Cardiac fibroblast (primary cell): ENCODE measurements around the gene CSK.

Experiments used
- DNase-seq, 2 donors: peaks; one replicate each; pipeline versions ENCODE4 v3.0.0 to v3.0.0-alpha.2; 2010; ENCODE audit warnings: low read depth in 2 of 2
- H3K4me3 ChIP-seq, 2 donors: replicated peaks in 1 of 2; 1 replicate in 1 of 2; 2 replicates in 1 of 2; pipeline ENCODE4 v1.5.1; 2011; ENCODE audit warnings: low read depth in 2 of 2, low read length in 2 of 2, mild to moderate bottlenecking in 2 of 2, moderate library complexity in 1 of 2
- TF ChIP-seq, protein P1 (sequence below): IDR thresholded peaks from one replicate; pipeline ENCODE4 v1.5.1; 2011; ENCODE audit warnings: low read depth, mild to moderate bottlenecking, low read length, inconsistent platforms

The CSK gene

GRCh38 chr15:74776821-74777768 is 4.8 kb upstream of the CSK start:
- DNase-seq, result peak; percentile 28 to 31
- no peak overlapping the region for H3K4me3 ChIP-seq
- TF ChIP-seq, protein P1, sequence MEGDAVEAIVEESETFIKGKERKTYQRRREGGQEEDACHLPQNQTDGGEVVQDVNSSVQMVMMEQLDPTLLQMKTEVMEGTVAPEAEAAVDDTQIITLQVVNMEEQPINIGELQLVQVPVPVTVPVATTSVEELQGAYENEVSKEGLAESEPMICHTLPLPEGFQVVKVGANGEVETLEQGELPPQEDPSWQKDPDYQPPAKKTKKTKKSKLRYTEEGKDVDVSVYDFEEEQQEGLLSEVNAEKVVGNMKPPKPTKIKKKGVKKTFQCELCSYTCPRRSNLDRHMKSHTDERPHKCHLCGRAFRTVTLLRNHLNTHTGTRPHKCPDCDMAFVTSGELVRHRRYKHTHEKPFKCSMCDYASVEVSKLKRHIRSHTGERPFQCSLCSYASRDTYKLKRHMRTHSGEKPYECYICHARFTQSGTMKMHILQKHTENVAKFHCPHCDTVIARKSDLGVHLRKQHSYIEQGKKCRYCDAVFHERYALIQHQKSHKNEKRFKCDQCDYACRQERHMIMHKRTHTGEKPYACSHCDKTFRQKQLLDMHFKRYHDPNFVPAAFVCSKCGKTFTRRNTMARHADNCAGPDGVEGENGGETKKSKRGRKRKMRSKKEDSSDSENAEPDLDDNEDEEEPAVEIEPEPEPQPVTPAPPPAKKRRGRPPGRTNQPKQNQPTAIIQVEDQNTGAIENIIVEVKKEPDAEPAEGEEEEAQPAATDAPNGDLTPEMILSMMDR, result no peak

GRCh38 chr15:74777769-74778598 is 3.9 kb upstream of the CSK start:
- TF ChIP-seq, protein P1, result no peak
- DNase-seq, result no peak
- H3K4me3 ChIP-seq, result no peak overlapping the region

DNA sequence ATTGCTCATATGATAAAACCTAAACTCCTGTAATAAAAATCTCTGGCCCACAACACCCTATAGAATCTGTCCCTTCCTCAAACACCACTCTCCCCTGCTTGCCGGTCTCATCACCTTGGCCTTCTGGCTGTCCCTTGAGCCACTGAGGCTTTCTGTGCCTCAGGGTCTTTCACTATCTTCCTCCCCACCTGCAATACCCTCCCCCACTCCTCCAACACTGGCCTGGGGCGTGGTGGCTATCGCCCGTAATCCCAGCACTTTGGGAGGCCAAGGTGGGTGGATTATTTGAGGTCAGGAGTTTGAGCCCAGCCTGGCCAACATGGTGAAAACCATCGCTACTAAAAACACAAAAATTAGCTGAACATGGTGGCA is 3.3 kb upstream of the CSK start:
- DNase-seq, result no peak
- no peak overlapping the region for H3K4me3 ChIP-seq

GRCh38 chr15:74779162-74779648 is 2.7 kb upstream of the CSK start:
- no peak overlapping the region for H3K4me3 ChIP-seq
- TF ChIP-seq, protein P1, result no peak
- DNase-seq, result no peak

More for the DNA sequence above, 3.3 kb upstream of the CSK start:
- TF ChIP-seq, protein P1, result no peak

- H3K4me3 ChIP-seq, result peak overlapping the region in 1 of 2 donors; percentile 53
- peak; percentile 31 for DNase-seq
- TF ChIP-seq, protein P1, result no peak
Measured at GRCh38 chr15:74780523-74781430, 1.1 kb upstream of the CSK start.
